ENCODE data around the gene C1QTNF1.

Gene C1QTNF1

GRCh38 chr17:79092567-79092966, 68.6 kb downstream of the C1QTNF1 start:
- no peak for DNase-seq (ENCODE audit: low read depth)

GRCh38 chr17:79093270-79093669, 69.3 kb downstream of the C1QTNF1 start:
- DNase-seq (ENCODE audit: low read depth): no peak

GRCh38 chr17:79094261-79094660, 70.3 kb downstream of the C1QTNF1 start:
- DNase-seq (ENCODE audit: low read depth): no peak

- no peak for DNase-seq (ENCODE audit: low read depth)
These were observed 71.5 kb downstream of the C1QTNF1 start for GRCh38 chr17:79095345-79096055.

GRCh38 chr17:79096477-79096876, 72.5 kb downstream of the C1QTNF1 start:
- no peak for DNase-seq (ENCODE audit: low read depth)

- no peak for DNase-seq (ENCODE audit: low read depth)
These were observed 73.5 kb downstream of the C1QTNF1 start for GRCh38 chr17:79097226-79098055.

DNA sequence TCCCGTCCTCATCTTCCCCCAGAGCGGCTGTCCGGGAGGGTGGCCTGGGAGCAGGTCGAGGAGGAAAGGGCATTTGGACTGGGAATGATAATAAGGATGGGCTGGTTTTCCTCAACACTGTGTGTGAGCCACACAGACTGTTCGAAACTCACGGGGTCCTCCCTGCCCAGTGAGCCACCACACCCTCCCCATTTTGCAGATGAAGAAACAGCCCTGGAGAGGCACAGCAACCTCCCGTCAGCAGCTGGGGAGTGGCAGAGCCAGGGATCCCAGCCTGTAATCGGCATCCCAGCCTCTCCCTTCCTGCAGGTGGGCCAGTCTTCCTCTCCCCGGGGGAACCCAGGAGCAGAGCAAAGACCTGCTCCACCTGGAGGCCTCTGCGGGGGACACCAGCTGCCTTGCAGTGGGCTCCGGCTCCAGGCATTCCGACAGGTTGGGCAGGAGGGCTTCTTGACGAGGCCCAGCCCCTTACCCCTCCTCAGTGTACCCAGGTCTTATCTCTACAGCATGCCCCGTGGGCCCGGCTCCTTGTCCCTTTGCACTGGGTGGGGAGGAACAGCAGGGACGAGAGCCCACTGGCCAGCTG, 74.4 kb downstream of the C1QTNF1 start:
- DNase-seq (ENCODE audit: low read depth): no peak

Measured in fibroblast of the conjunctiva (primary cell).